Caco-2 (cell line): ENCODE results near the gene TRIM7. TPM values are rescaled to one million over a fixed set of nuclear protein-coding genes. Genes with fewer than 3 reads are reported as not detected.

Experiments
- BruUV-seq: library from RNA; stranded (reverse); fragments of 400-500 nt; replicated peaks from 2 replicates; lab custom pipeline; 2021; lab: Mats Ljungman, UMichigan
- CTCF ChIA-PET: fragments of 300-600 bp; sonication (Branson Sonifier 250); formaldehyde crosslinking; loops from one replicate; lab custom pipeline; 2022; ENCODE audit warnings: antibody characterized with exemption; lab: Charles Lee
- POLR2A ChIA-PET: fragments of 300-600 bp; sonication (Branson Sonifier 250); formaldehyde crosslinking; loops from one replicate; lab custom pipeline; 2022; ENCODE audit warnings: antibody characterized with exemption; lab: Charles Lee
- DNase-seq, 2 experiments: peaks; one replicate each; pipeline versions ENCODE4 v3.0.0 to v3.0.0-alpha.2; 2020 to 2022
- H3K27me3 ChIP-seq: replicated peaks from 2 replicates; pipeline ENCODE4 v1.6.0; 2011; ENCODE audit warnings: low read length; ENCODE audit not compliant: control insufficient read depth, insufficient read depth
- H3K36me3 ChIP-seq: 2 replicates; pipeline ENCODE4 v1.5.1; 2011; ENCODE audit warnings: low read length; ENCODE audit not compliant: control insufficient read depth, insufficient read depth
- H3K4me1 ChIP-seq: fragments of 250-450 bp; sonication (Bioruptor Pico); 2 replicates; pipeline ENCODE4 v1.5.1; 2020; ENCODE audit warnings: mild to moderate bottlenecking
- H3K4me3 ChIP-seq: 2 replicates; pipeline ENCODE4 v1.5.1; 2011; ENCODE audit warnings: low read depth, mild to moderate bottlenecking, control low read depth, low read length
- H3K9me3 ChIP-seq: fragments of 250-450 bp; sonication (Bioruptor Pico); 2 replicates; pipeline ENCODE4 v1.5.1; 2020; ENCODE audit warnings: mild to moderate bottlenecking, moderate library complexity
- H3K27ac Mint-ChIP-seq: one replicate; pipeline ENCODE4 v1.8.0; 2022; ENCODE audit warnings: mixed read lengths; ENCODE audit not compliant: unreplicated experiment
- H3K27me3 Mint-ChIP-seq: one replicate; pipeline ENCODE4 v1.8.0; 2022; ENCODE audit warnings: mixed read lengths; ENCODE audit not compliant: insufficient read depth, unreplicated experiment
- H3K36me3 Mint-ChIP-seq: one replicate; pipeline ENCODE4 v1.8.0; 2022; ENCODE audit warnings: mild to moderate bottlenecking, mixed read lengths; ENCODE audit not compliant: insufficient read depth, unreplicated experiment
- H3K4me1 Mint-ChIP-seq: one replicate; pipeline ENCODE4 v1.8.0; 2022; ENCODE audit warnings: low read depth, mixed read lengths; ENCODE audit not compliant: unreplicated experiment
- H3K4me3 Mint-ChIP-seq: one replicate; pipeline ENCODE4 v1.8.0; 2022; ENCODE audit warnings: mild to moderate bottlenecking, moderate library complexity, mixed read lengths; ENCODE audit not compliant: unreplicated experiment
- H3K9me3 Mint-ChIP-seq: one replicate; pipeline ENCODE4 v1.8.0; 2022; ENCODE audit warnings: mixed read lengths; ENCODE audit not compliant: unreplicated experiment
- CTCF ChIP-seq, 2 experiments: fragments of 200-600 bp in 1 of 2; IDR thresholded peaks; 1 replicate in 1 of 2; 2 replicates in 1 of 2; pipeline versions ENCODE4 v1.5.1 to v1.8.0; 2011 to 2022; ENCODE audit warnings: antibody characterized with exemption in 1 of 2, control low read depth in 1 of 2, inconsistent platforms in 1 of 2, low read depth in 1 of 2, low read length in 1 of 2, mild to moderate bottlenecking in 1 of 2, moderate library complexity in 1 of 2; ENCODE audit not compliant: insufficient read depth in 1 of 2, severe bottlenecking in 1 of 2, unreplicated experiment in 1 of 2
- intact Hi-C: fragments of 100-400 bp; cut with micrococcal nuclease; formaldehyde crosslinking; loops from one replicate; pipeline ENCODE4 v1.10.0; 2022; ENCODE audit not compliant: unreplicated experiment
- total RNA-seq: library from RNA; stranded (reverse); gene quantifications from 2 replicates; pipeline ENCODE4 v1.2.3, GENCODE V29; 2022

The TRIM7 gene
- total RNA-seq, 1 experiment from 2014 or later: 0.86 TPM

GRCh38 chr5:181233088-181233800 is 28.2 kb upstream of the TRIM7 start:
- no peak for DNase-seq
- Mint-ChIP-seq H3K36me3 (peaks cover 75% of the 10 kb centered on the region), H3K4me1 (no peaks in the 10 kb centered on the region), H3K27me3 (no peaks in the 10 kb centered on the region), H3K4me3 (peak overlapping the region; percentile 10), H3K9me3 (no peaks in the 10 kb centered on the region), H3K27ac (peak overlapping the region; percentile 82)
- no TSS peak for BruUV-seq
- no peaks in the 10 kb centered on the region for H3K27me3 ChIP-seq
- ChIA-PET POLR2A (no interaction called here), CTCF (no interaction called here)
- H3K4me1 ChIP-seq: no peaks in the 10 kb centered on the region
- TF ChIP-seq CTCF (IDR thresholded peaks at IDR 0.05; ENCODE audit: insufficient read depth in 1 of 2, low read depth in 1 of 2, low read length in 1 of 2, severe bottlenecking in 1 of 2, unreplicated experiment in 1 of 2): no peak
- intact Hi-C loops: no loop called here
- no peaks in the 10 kb centered on the region for H3K9me3 ChIP-seq
- H3K36me3 ChIP-seq: peaks cover 11% of the 10 kb centered on the region
- H3K4me3 ChIP-seq: no peak overlapping the region

- H3K9me3 Mint-ChIP-seq: no peaks in the 10 kb centered on the region
- Histone ChIP-seq H3K36me3 (peaks cover 7% of the 10 kb centered on the region), H3K27me3 (no peaks in the 10 kb centered on the region), H3K4me3 (no peak overlapping the region), H3K9me3 (no peaks in the 10 kb centered on the region), H3K4me1 (no peaks in the 10 kb centered on the region)
- no peak for DNase-seq
- peak overlapping the region; percentile 82 for H3K27ac Mint-ChIP-seq
- no peak for TF ChIP-seq CTCF (IDR thresholded peaks at IDR 0.05; ENCODE audit: insufficient read depth in 1 of 2, low read depth in 1 of 2, low read length in 1 of 2, severe bottlenecking in 1 of 2, unreplicated experiment in 1 of 2)
- H3K4me3 Mint-ChIP-seq: peak overlapping the region; percentile 10
- ChIA-PET POLR2A (no interaction called here), CTCF (no interaction called here)
- BruUV-seq: no TSS peak
- no peaks in the 10 kb centered on the region for H3K27me3 Mint-ChIP-seq
- H3K36me3 Mint-ChIP-seq: peaks cover 69% of the 10 kb centered on the region
- intact Hi-C loops: no loop called here
- no peaks in the 10 kb centered on the region for H3K4me1 Mint-ChIP-seq
These were observed 27.6 kb upstream of the TRIM7 start for GRCh38 chr5:181232593-181232992.

- Histone ChIP-seq H3K4me1 (no peaks in the 10 kb centered on the region), H3K9me3 (no peaks in the 10 kb centered on the region), H3K36me3 (no peaks in the 10 kb centered on the region), H3K27me3 (no peaks in the 10 kb centered on the region), H3K4me3 (no peak overlapping the region)
- no peak for TF ChIP-seq CTCF (IDR thresholded peaks at IDR 0.05; ENCODE audit: insufficient read depth in 1 of 2, low read depth in 1 of 2, low read length in 1 of 2, severe bottlenecking in 1 of 2, unreplicated experiment in 1 of 2)
- BruUV-seq: no TSS peak
- no peaks in the 10 kb centered on the region for H3K4me1 Mint-ChIP-seq
- CTCF ChIA-PET: no interaction called here
- H3K27ac Mint-ChIP-seq: no peak overlapping the region
- H3K36me3 Mint-ChIP-seq: peaks cover 57% of the 10 kb centered on the region
- POLR2A ChIA-PET: no interaction called here
- no peak for DNase-seq
- intact Hi-C loops: no loop called here
- no peaks in the 10 kb centered on the region for H3K27me3 Mint-ChIP-seq
- H3K9me3 Mint-ChIP-seq: no peaks in the 10 kb centered on the region
- no peak overlapping the region for H3K4me3 Mint-ChIP-seq
These were observed 26.4 kb upstream of the TRIM7 start for GRCh38 chr5:181231432-181231831.
